Measurements from ENCODE around the gene GALNT14. TPM values are rescaled to one million over a fixed set of nuclear protein-coding genes. Genes with fewer than 3 reads are reported as not detected.

Gene GALNT14
- total and polyA plus RNA-seq, 2 donors (not counting 1 experiment from before 2014, with no cell fraction given), result 3.1 to 6.2 TPM

DNA sequence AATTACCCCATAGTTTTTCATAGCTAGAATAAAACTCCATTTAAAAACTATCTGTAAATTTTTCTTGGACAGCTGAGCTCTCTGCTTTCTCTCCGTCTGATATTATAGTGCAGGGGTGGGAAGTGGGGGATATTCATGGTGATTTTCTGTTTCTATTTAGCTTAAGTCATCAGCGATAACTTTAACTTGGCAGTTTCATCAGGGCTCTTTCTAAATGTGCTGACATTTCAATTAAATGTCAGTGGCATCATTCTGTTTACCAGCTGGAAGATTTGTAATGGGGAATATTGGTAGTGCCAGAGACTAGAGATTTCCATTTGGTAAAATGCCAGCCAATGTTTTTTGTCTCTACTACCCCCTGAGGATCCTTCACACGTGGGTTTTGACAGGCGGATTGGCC lies 277.5 kb downstream of the GALNT14 start:
- DNase-seq, result no peak
- Histone ChIP-seq H3K9ac (ENCODE audit: low read length) (no peak overlapping the region), H3K27me3 (replicated peaks in 1 of 4; ENCODE audit: control extremely low read depth in 1 of 4, control insufficient read depth in 3 of 4, insufficient read depth in 4 of 4, low read length in 3 of 4) (no peaks in the 10 kb centered on the region), H4K20me1 (ENCODE audit: control insufficient read depth, insufficient read depth, low read length, poor library complexity, severe bottlenecking) (no peaks in the 10 kb centered on the region), H3K36me3 (replicated peaks in 1 of 2; ENCODE audit: control extremely low read depth in 1 of 2, control insufficient read depth in 1 of 2, extremely low read depth in 1 of 2, insufficient read depth in 2 of 2, low read length in 1 of 2) (no peaks in the 10 kb centered on the region), H3K4me3 (ENCODE audit: control extremely low read depth in 1 of 5, extremely low read depth in 1 of 5, insufficient read depth in 1 of 5, low read depth in 2 of 5, low read length in 4 of 5) (no peak overlapping the region), H3K27ac (ENCODE audit: low read length in 2 of 2) (no peak overlapping the region), H2AFZ (ENCODE audit: insufficient read depth, low read depth, low read length, poor library complexity, severe bottlenecking) (no peak overlapping the region), H3K4me1 (ENCODE audit: control insufficient read depth in 2 of 2, insufficient read depth in 2 of 2, low read length in 2 of 2) (peaks cover 1% of the 10 kb centered on the region in 2 donors), H3K9me3 (ENCODE audit: control extremely low read depth in 1 of 3, control insufficient read depth in 2 of 3, insufficient read depth in 1 of 3, low read length in 2 of 3) (no peaks in the 10 kb centered on the region), H3K79me2 (ENCODE audit: control insufficient read depth, insufficient read depth, low read length) (no peaks in the 10 kb centered on the region), H3K4me2 (replicated peaks; ENCODE audit: low read depth, low read length, poor library complexity, severe bottlenecking) (no peak overlapping the region)
- H3K4me1 Mint-ChIP-seq, result peaks cover 3% of the 10 kb centered on the region
- H3K4me3 Mint-ChIP-seq, result no peak overlapping the region
- no peak for TF ChIP-seq EZH2 (IDR thresholded peaks at IDR 0.05; ENCODE audit: borderline replicate concordance, insufficient read depth, low read depth, low read length, poor library complexity, severe bottlenecking)
- TF ChIP-seq, protein P1, sequence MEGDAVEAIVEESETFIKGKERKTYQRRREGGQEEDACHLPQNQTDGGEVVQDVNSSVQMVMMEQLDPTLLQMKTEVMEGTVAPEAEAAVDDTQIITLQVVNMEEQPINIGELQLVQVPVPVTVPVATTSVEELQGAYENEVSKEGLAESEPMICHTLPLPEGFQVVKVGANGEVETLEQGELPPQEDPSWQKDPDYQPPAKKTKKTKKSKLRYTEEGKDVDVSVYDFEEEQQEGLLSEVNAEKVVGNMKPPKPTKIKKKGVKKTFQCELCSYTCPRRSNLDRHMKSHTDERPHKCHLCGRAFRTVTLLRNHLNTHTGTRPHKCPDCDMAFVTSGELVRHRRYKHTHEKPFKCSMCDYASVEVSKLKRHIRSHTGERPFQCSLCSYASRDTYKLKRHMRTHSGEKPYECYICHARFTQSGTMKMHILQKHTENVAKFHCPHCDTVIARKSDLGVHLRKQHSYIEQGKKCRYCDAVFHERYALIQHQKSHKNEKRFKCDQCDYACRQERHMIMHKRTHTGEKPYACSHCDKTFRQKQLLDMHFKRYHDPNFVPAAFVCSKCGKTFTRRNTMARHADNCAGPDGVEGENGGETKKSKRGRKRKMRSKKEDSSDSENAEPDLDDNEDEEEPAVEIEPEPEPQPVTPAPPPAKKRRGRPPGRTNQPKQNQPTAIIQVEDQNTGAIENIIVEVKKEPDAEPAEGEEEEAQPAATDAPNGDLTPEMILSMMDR (IDR thresholded peaks at IDR 0.05), result no peak
- 100% methylated on average over 2 of the region's 4 CpGs for WGBS (ENCODE audit: insufficient coverage)
- ChIA-PET CTCF (interaction anchor here (1.1 to 7.8 kb wide), 6 partner anchors 9 to 652 kb away, joined by 3 to 157 read pairs (median 20); no protein-coding TSS in a partner anchor), POLR2A (no interaction called here)
- H3K27ac Mint-ChIP-seq, result no peak overlapping the region
- intact Hi-C loops (cut with micrococcal nuclease), result no loop called here
- peaks cover 9% of the 10 kb centered on the region for H3K27me3 Mint-ChIP-seq
- H3K9me3 Mint-ChIP-seq (ENCODE audit: insufficient read depth), result no peaks in the 10 kb centered on the region
- ATAC-seq (ENCODE audit: low read depth), result no peak

Other genes with a start within 250 kb of the GALNT14 start
- gene CAPN14, start 79.1 kb upstream of the GALNT14 start, total RNA-seq, result 6.0 and 7.8 TPM in 2 replicates
- 2.2 and 2.5 TPM in 2 replicates for gene CAPN14, start 79.1 kb upstream of the GALNT14 start, polyA plus RNA-seq
- gene EHD3, start 95.7 kb upstream of the GALNT14 start, total RNA-seq, result 60.4 and 60.5 TPM in 2 replicates
- gene EHD3, start 95.7 kb upstream of the GALNT14 start, polyA plus RNA-seq, result 7.9 and 19.0 TPM in 2 replicates

Data from B cell (primary cell).